Measurements from ENCODE around the gene HADHB. TPM values are rescaled to one million over a fixed set of nuclear protein-coding genes. Genes with fewer than 3 reads are reported as not detected.

The HADHB gene
- total RNA-seq, 1 donor from 2014 or later, result 105 TPM

DNA sequence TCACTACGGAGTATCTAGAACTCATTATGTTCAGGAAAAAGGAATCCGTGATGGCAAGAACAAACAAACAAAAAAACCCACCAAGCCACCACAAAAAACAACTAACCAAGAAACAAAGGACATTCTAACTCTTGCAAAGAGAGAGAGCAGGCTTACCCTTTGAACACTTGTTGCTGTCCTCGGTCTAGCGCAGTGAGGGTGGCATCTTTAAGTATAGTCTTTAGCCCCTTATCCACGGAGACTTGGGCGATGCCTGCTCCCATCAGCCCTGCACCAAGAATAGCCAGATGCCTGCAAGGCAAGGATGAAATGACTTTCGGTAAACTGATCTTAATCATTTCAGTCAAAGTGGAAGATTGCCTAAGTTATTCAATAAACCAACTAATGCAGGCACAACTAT is 40.8 kb upstream of the HADHB start:
- no peak for FAIRE-seq
- peaks cover 29% of the 10 kb centered on the region for H3K36me3 ChIP-seq (ENCODE audit: control insufficient read depth, insufficient read depth, low read length)
- H3K27me3 ChIP-seq (ENCODE audit: control insufficient read depth, insufficient read depth, low read length), result no peaks in the 10 kb centered on the region
- DNase-seq (ENCODE audit: low read depth), result no peak
- no peak overlapping the region for H3K4me3 ChIP-seq (ENCODE audit: low read depth, low read length)
- no peak for TF ChIP-seq CTCF (IDR thresholded peaks at IDR 0.05; ENCODE audit: insufficient read depth, low read length, severe bottlenecking)

GRCh38 chr2:26212011-26212410 is 32.7 kb upstream of the HADHB start:
- no peak for TF ChIP-seq CTCF (IDR thresholded peaks at IDR 0.05; ENCODE audit: insufficient read depth, low read length, severe bottlenecking)
- Histone ChIP-seq H3K4me3 (ENCODE audit: low read depth, low read length) (no peak overlapping the region), H3K36me3 (ENCODE audit: control insufficient read depth, insufficient read depth, low read length) (peaks cover 13% of the 10 kb centered on the region), H3K27me3 (ENCODE audit: control insufficient read depth, insufficient read depth, low read length) (no peaks in the 10 kb centered on the region)
- FAIRE-seq, result no peak
- no peak for DNase-seq (ENCODE audit: low read depth)

- DNase-seq (ENCODE audit: low read depth), result no peak
- Histone ChIP-seq H3K36me3 (ENCODE audit: control insufficient read depth, insufficient read depth, low read length) (peaks cover 14% of the 10 kb centered on the region), H3K27me3 (ENCODE audit: control insufficient read depth, insufficient read depth, low read length) (no peaks in the 10 kb centered on the region), H3K4me3 (ENCODE audit: low read depth, low read length) (no peak overlapping the region)
- TF ChIP-seq CTCF (IDR thresholded peaks at IDR 0.05; ENCODE audit: insufficient read depth, low read length, severe bottlenecking), result no peak
- no peak for FAIRE-seq
Observed at GRCh38 chr2:26214759-26215158, 30.0 kb upstream of the HADHB start.

GRCh38 chr2:26215833-26216232 is 28.9 kb upstream of the HADHB start:
- DNase-seq (ENCODE audit: low read depth) (no peak), FAIRE-seq (peak; percentile 55)
- Histone ChIP-seq H3K27me3 (ENCODE audit: control insufficient read depth, insufficient read depth, low read length) (no peaks in the 10 kb centered on the region), H3K4me3 (ENCODE audit: low read depth, low read length) (no peak overlapping the region), H3K36me3 (ENCODE audit: control insufficient read depth, insufficient read depth, low read length) (peaks cover 13% of the 10 kb centered on the region)
- TF ChIP-seq CTCF (IDR thresholded peaks at IDR 0.05; ENCODE audit: insufficient read depth, low read length, severe bottlenecking), result no peak

DNA sequence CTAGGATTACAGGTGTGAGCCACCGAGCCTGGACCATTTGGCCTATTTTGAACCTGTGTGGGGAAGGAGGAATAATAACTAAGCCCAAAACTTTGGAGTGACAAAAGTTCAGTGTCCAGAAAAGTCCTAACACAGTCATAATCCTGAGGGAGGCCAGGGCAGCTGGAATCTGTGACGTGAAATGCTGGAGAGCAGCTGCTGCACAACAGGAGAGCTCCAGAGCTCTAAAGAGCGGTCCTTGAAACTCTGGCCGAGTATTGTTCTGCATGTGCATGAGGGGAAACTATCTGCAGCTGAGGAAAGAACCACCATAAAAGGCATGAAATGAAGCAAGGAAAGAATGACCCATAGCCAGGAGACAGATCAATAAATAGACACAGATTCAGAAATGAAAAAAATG is 28.2 kb upstream of the HADHB start:
- Histone ChIP-seq H3K27me3 (ENCODE audit: control insufficient read depth, insufficient read depth, low read length) (no peaks in the 10 kb centered on the region), H3K36me3 (ENCODE audit: control insufficient read depth, insufficient read depth, low read length) (peaks cover 15% of the 10 kb centered on the region), H3K4me3 (ENCODE audit: low read depth, low read length) (no peak overlapping the region)
- no peak for TF ChIP-seq CTCF (IDR thresholded peaks at IDR 0.05; ENCODE audit: insufficient read depth, low read length, severe bottlenecking)
- no peak for FAIRE-seq
- DNase-seq (ENCODE audit: low read depth), result no peak

DNA sequence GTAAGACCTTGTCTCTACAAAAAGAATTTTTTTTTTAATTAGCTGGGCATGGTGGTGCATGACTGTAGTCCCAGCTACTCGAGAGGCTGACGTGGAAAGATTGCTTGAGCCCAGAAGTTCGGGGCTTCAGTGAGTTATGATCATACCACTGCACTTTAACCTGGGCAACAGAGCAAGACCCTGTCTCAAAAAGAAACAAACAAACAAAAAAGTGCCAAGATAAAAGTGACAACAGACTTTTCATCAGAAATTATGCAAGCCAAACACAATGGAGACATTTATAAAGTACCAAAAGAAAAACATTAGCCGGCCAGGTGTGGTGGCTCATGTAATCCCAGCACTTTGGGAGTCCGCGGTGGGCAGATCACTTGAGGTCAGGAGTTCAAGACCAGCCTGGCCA is 27.0 kb upstream of the HADHB start:
- Histone ChIP-seq H3K4me3 (ENCODE audit: low read depth, low read length) (no peak overlapping the region), H3K36me3 (ENCODE audit: control insufficient read depth, insufficient read depth, low read length) (peaks cover 18% of the 10 kb centered on the region), H3K27me3 (ENCODE audit: control insufficient read depth, insufficient read depth, low read length) (no peaks in the 10 kb centered on the region)
- DNase-seq (ENCODE audit: low read depth), result no peak
- FAIRE-seq, result no peak
- TF ChIP-seq CTCF (IDR thresholded peaks at IDR 0.05; ENCODE audit: insufficient read depth, low read length, severe bottlenecking), result no peak
